SK-N-DZ (cell line): ENCODE data around the gene GRAMD4. TPM values are rescaled to one million over a fixed set of nuclear protein-coding genes. Genes with fewer than 3 reads are reported as not detected.
A peak's percentile ranks its signal among the peaks of the same experiment; 100 is the strongest.

ENCODE experiments used
- DNase-seq: peaks from one replicate; pipeline ENCODE4 v3.0.0-alpha.2; 2015; ENCODE audit warnings: low spot score
- polyA plus RNA-seq, 2 experiments: library from polyadenylated mRNA; depleted of rRNA; stranded (reverse); fragments of >200 nt; gene quantifications; 2 replicates each; pipeline ENCODE4 v1.2.3, GENCODE V29; 2014

GRAMD4 gene
- 28.9 and 29.1 TPM in 2 replicates for polyA plus RNA-seq (2014; cell fraction: cytosol; rRNA removed)
- polyA plus RNA-seq (2014; cell fraction: nucleus; rRNA removed) = 45.5 and 75.0 TPM in 2 replicates

- peak; percentile 88 for DNase-seq
Measured at GRCh38 chr22:46619830-46620501, at the start of gene GRAMD4. Gene GRAMD4, plus strand, starts transcription at chr22:46620386. Its CDS starts 6,414 bp downstream, at chr22:46626800.

- DNase-seq = no peak
Measured at GRCh38 chr22:46571642-46572250, 48.4 kb upstream of the GRAMD4 start.

DNA sequence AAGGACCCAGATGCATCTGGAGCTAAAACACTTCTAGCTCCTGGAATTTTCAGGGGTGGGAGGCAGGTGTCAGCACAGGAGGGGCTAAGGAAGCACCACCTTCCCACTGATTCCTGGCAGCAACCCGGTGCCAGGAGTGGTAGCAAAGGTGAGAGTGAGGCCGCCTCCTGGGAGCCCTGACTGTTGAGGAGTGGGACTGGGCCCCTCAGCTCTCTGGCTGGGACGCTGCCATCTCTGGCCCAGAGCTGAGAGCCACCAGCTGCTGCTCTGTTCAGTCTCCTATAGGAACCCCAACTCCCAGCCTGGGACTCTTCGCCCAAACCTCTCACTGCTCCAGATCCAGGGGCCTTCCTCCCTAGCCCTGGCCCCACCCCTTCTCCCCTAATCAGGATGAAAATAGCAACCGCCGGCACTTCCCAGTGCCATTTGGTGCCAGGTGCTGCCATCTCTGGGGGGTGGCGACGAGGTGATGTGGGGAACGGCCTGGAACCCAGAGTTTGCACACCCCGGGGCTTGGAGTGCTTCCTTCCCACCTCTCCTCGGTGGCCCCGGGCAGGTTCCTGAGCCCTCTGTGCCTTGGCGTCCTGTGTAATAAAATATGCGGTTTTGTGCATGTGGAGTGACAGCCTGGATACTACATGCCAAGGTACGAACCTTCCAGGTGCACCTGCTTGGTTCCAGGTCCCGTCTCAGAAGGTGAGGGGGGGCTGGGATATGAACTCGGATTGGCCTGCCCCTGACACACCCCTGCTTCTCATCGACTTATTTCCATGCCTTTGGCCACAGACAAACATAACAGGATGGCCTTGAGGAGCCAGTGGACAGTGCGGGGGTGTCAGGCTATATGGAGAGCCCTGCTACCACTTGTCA lies 47.0 kb upstream of the GRAMD4 start:
- no peak for DNase-seq

DNA sequence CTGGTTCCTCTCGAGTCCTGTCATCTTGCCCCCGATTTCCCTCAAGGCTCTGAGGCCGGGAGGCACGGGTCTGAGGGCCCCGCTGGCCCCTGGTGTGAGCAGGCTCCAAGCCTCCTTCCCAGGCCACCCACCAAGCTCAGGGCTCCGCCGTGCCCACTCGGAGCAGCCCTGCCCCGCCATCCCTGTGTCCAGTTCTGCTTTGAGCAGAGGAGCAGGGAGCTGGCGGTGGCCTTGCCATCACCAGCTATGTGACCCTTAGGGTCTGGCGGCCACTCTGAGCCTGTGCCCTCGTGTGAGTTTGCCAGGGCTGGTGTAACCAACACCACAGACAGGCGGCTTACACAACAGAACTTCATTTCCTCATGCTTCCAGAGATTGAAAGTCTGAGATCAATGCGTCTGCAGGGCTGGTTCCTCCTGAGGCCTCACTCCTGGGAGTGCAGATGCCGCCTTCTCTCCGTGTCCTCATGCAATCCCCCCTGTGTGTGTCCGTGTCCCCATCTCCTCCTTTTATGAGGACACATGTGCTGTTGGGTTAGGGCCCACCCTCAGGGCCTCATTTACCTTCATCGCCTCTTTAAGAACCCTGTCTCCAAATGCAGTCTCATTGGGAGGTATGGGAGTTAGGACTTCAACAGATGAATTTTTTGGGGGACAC lies 46.3 kb upstream of the GRAMD4 start:
- no peak for DNase-seq

- DNase-seq = no peak
Measured at GRCh38 chr22:46574438-46574992, 45.7 kb upstream of the GRAMD4 start.

GRCh38 chr22:46574993-46575910 lies 44.9 kb upstream of the GRAMD4 start:
- no peak for DNase-seq

DNA sequence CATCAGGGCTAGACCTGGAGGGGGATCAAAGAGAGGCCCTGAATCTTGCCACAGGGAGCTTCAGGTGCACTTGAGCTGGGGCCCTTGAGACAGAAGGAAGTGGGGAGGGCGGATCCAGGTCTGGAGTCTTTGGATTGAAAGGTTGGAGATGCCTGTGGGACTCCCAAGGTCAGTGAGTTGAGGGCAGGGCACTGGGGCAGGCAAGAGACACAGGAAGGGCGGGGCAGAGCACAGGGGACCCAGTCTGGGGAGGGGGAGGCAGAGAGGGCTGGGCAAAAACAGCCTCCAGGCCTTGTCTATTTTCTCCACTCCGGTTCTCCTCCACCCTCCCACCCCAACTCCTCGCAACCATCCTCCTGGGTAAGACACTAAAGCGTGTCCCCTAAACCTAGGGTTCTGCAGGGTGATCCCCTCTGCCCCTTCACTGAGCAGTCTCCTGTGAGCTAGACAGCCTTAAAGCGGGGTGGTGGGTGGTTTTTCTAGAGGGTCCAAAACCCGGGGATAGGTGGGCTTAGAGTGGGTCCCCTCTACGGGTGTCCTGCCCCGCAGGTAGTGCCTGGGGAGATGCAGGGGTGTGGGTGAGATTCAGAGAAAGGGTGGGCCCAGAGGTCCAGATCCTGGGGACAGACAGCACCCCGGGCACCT lies 44.2 kb upstream of the GRAMD4 start:
- no peak for DNase-seq

DNA sequence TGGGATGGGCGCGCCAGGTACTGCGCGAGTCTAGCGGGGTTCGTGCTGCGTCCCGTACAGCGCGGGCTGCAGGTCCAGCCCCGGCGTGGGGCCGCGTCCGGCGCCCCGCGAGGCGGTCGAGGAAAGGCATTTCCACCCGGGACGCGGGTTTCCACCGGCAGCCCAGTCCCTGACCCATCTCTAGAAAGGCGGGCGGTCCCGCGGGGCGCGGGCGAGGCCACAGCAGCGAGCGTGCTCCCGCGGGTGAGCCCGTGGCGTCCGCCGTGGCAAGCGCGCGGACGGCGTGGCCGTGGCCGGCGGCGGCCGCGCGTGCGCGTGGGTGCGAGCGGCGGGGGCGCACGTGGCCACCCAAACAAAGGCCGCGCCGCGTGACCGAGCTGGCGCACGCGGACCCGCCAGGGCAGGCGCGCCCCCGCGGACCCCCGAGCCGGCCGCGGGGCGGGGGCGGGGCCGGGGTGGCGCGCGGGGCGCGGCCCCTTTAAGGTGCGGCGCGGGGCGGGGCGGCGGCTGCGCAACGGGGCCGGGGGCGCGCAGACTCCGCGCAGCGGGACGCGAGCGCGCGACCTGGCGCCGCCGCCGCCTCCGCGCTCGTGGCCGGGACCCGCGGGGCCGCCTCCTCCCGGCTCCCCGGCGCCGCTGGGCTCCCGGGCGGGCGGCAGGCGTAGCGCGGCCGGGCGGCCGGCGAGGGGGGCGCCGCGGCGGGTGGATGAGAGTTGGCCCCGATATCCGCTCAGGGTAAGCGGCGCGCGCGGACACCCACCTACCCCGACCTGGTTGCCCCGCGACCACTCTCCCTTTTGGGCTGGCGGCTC lies 43.4 kb upstream of the GRAMD4 start:
- DNase-seq = no peak

- no peak for DNase-seq
Measured at GRCh38 chr22:46577368-46578249, 42.6 kb upstream of the GRAMD4 start.

GRCh38 chr22:46578251-46578823 lies 41.8 kb upstream of the GRAMD4 start:
- DNase-seq = no peak

DNA sequence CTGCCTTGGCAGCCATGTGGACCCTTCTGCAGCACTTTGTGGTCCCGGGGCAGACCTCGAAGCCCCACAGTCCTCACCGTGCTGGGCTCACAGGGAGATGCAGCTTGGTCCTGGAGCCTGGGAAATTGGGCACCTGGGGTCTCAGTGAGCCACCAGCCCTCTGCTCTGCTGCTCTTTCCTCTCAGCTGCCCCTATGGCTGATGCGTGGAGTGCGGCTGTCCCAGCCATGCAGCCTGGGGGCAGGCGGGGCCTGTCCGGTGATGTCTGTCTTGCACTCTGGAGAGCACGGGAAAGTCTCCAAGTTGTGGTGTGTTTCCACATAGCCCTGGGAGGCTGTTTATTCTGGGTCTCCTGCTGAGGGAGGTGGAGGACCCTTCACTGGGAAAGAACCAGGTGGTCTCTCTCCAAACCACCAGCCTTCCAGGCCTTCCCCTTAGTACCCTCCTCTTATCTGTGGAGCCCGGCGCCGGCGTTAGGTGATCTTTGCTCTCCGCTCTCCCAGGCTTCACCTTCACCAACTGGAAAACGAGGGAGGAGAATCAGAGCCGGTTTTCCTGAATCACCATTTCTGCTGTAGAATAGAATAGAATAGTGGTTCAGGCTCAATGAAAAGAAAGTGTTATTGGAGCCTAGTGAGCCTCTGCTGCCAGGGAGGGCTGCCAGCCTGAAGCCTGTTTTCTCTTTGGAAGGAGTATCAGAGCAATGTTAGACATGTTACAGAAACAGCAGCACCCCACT lies 41.2 kb upstream of the GRAMD4 start:
- no peak for DNase-seq

DNA sequence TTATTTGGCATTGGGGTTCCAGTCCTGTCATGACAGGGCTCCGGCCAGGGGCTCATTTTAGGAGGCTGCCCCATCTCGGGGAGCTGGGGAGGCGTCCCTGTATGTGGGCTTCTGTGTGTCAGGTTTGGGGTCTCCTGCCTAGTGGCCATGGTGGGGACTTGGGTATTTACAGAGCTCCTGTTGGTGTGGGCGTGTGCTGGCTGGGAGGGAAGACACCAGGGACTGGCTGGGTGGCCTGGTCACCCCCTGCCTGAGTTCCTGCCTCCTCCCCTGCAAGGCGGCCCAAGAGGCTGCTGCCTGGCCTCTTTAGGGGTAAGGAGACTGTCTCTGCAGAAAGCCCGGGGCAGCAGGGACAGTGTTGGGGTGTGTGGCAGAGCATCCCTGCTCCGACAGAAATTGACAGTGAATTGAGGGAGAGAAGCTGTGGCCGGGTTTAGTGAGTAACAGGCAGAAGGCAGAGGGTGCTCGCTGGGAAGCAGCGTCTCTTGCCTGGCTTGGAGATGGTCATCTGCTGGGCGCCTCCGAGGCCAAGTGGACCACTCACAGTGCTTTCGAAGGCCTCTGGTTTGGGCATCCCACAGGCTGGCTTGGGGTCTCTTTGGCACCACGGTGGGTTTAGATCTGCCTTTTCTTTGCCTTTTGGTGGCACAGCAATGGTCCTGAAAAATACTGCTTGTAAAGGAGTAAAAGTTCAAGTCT lies 40.3 kb upstream of the GRAMD4 start:
- DNase-seq = no peak

- DNase-seq = no peak
Measured at GRCh38 chr22:46580940-46581537, 39.1 kb upstream of the GRAMD4 start.

GRCh38 chr22:46581538-46582244 lies 38.5 kb upstream of the GRAMD4 start:
- DNase-seq = no peak

- no peak for DNase-seq
Measured at GRCh38 chr22:46582281-46582933, 37.8 kb upstream of the GRAMD4 start.
